GM19043 (cell line): Measurements from ENCODE around the gene NAT8L.

Experiments
- ATAC-seq: cut with Tn5 transposase; IDR thresholded peaks from one replicate; pipeline ENCODE4 v1.9.1; 2021; ENCODE audit warnings: low read depth; ENCODE audit not compliant: unreplicated experiment

NAT8L gene

DNA sequence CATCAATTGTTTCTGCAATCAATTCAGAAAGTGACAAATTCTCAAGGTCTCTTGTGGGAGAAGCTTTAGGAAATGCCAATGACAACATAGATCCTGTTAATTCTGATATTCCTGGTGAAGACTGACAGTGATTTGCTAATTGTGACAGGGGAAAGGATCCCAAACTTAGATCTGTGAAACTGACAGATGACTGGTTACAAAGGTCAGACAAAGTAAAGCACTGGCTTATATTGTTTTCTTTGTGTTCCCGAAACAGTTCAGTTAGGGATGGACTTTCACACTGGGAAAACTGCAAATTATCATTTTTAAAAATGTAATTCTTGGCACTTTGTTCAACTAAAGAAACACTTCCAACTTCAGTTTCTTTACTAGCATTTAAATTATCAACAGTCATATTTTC, 30.1 kb downstream of the NAT8L start:
- no peak for ATAC-seq

DNA sequence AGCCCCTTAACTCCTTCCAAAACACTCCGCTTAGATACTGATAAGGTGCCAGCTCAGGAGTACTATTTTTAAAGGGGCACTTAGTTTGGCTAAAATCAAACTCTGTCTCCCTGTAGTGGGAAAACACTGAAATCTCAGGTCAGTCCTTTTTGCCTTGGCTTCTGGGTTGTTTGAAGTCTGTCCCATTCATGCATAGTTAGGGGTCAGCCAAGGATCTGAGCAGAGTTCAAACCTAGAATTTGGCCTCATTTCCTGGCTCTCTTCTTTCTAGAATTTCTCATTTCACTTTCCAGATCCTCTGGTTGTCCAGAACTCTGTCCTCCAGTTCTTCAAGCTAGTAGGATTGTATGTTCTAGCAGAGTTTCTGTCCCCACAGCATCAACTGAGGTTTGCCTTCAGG, 31.5 kb downstream of the NAT8L start:
- ATAC-seq: no peak

DNA sequence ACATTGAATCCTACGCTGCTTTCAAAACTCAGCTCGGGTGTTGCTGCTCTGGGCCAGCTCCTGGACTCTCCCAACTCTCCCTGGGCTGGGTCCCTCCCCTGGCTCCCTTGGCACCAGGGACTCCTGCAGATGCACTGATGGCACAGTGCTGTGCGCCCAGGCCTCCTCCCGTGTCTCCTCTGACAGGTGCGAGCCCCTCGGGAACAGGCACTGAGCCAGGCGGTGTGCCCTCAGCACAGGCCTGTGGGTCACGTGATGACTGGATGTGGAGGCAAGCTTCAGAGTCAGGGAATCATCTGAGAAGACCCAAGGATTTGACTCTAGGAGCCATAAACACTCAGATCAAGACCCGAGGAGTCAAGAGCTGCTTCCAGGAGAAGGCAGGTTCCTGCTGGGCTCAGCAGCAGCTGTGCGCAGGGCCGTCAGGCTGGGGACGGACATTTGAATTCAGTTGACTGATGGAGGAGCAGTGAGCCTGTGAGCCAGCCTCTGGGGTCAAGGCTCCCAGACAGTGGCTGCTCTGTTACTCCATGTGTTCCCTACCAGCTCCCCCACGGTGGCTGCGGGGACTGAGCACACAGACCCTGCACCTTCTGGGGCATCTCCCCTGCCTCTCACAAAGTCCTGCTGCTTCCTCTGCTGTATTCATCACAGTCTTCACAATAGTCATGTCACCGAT, 33.0 kb downstream of the NAT8L start:
- no peak for ATAC-seq

DNA sequence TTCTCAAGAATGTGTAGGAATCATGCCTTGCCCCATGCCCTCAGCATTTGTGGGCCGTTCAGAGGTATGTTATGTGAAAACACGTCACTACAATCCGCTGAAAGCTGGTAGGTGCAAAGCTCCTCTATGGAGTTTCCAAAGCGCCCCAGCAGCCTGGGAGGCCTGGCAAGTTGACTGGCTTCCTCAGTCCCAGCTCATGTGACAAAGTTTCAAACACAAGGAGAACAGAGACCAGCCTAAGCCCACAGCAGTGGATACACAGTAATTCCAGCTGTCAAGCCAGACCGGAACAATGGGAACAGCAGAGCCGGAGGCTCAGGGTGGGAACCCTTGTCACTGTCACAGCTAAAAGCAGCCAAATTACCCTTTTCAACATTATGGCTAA, 33.5 kb downstream of the NAT8L start:
- no peak for ATAC-seq

DNA sequence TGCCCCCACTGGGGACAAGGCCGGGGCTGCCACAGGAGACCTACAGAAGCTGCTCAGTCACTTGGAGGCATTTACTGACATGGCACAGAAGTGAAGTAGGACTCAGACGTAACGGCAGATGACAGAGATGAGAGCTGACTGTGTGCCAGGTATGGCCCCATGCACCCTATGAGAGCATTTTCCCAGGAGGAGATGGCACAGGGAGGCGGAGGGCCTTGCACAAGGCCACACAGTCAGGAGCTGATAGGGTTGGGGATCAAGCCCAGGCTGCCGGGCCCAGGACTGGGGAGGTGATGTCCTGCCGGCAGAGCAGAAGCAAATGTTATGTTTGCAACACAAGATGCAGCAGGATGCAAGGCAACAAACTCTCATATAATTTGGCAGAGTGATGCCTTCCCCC, 34.1 kb downstream of the NAT8L start:
- no peak for ATAC-seq

DNA sequence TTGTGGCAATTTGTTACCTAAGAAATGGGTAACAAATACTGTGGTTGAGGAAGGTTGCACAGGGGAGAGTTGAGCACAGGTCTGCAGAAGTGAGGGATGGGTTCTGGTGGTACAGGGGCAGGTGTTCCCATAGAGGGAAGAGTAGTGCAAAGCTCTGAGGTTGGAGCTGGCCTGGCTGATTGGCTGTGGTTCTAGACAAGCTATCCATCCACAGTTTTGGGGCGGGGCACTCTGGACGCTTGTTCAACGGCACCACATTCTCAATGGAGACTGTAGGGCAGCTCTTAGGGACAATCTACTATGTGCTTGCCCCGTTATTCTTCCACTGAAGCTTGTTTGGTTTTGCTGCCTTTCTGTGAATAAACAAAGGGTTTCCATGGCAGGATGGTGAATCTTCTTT, 35.4 kb downstream of the NAT8L start:
- no peak for ATAC-seq

DNA sequence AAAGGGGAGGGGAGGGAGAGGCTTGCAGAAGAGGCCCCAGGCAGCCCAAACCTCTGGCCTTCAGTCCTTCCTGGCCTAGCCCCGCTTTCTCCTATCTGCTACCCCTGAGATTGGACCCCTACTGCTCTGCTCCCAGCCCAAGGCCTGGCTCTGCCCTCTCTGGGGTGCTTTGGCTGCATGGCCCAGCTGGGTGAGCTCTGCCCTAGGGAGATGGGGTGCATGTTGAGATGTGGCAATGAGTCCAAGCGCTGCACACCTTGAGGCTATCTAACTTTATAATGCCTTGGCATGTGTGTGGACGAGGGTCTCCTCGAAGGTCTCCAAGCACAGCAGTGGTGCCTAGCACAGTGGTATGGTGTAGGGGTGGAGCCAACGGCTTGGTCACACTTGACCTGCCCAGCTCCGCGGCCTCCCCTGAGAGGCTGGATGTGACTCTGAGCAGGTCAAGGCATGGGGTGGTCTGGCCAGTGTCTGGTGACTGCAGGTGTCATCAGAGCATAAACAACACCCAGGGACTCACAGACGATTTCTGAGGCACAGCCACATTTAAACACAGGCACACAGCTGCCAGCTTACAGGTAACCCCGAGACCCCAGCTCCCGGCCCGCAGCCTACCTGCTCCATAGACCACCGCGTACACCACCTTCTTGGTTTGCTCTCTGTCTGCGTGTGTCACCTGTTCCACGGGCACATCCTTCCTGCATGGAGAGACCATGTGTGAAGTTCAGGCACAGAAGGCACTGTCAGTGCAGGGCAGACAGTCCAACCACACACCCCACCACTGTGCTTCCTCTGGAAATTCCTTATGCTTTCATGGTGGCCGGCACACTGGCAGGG, 36.3 kb downstream of the NAT8L start:
- ATAC-seq: no peak

DNA sequence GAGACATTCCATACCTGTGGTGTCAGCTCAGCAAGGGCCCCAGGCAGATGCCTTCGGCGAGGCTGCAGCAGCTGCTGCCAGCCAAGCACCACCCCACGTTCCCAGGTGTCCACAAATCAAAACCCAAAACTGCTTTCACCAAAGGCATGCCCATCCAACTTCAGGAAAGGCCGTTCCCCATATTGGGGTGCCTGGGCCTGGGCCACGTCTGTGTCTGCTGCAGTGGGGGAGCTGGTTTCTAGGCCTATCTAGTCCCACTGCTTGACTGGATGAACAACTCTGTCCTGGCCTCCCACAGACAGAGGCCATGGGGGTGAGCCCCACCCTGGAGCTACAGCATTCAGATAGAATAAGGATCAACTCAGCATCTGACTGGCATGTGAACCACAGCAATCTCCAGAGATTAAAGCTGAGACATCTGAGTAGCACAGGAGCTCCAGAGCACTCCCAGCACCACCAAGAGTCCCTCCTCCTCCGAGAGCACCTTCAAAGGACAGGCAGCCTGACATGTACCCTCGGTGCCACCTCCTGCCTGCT, 37.0 kb downstream of the NAT8L start:
- ATAC-seq: no peak

DNA sequence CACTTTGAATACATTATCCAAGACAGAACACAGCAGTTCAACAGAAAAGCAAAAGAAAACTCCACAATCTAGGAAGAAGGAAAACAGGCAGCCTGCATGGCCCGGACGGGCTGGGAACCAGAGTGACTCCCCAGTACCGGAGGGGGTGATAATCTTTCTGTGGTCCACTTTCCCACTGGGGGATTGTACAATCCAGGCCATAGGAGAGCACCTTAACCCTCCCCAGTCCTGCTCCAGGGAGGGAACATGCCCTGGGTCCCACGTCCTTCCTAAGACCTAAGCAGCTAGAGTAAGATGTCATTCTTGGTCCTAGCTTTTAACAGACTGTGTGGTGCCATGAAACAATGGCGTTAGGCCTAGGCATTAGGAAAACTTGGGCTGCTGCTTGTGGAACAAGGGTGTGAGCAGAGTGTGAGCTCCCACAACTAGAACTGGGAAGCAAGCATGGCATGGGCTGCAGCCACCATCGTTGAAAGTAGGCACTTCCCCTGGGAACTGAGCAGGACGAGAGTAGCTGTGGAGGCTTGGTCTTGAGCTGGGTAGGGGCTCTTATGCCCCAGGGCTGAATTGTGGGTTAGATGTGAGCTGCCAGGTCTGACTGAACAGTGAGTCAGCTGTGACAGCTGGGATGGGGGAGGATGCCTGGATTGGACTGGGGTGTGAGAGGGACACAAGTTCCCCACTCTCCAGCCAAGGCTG, 42.4 kb downstream of the NAT8L start:
- no peak for ATAC-seq

DNA sequence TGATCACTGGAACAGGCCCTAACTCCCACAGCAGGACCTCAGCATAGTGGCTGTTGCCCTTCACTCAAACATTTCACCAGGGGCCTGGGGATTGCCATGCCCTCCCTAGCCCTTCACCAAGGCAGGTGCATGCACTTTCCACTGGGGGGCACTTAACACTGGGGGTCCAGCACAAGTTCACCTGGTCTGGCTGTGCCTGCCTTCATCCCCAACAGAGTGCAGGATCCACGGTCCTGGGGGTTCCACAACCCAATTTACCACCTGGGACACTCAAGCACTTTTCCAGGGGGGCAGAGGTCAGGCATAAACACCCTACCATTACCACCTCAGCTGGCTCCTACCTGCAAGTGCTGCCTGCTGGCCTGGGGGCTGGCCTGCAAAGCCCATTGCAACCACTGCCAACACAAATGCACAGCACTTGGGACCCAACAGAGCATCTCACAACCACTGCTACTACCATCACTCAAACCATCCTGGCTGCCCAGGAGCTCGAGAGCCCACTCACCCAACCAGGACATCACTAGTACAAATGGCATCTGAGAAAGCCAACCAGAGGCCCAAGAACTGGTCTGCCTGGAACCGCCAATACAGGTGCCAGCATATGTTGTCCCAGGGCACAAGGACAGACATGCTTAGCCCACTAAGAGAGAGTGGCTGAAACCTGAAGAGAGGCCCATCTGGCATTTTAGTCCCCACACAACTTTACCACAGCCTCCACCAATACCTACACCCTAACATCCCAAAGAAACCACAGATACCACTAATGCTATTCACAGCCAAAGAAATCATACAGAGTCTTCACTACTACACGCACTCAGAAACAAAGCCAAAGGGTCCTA, 43.1 kb downstream of the NAT8L start:
- ATAC-seq: no peak

DNA sequence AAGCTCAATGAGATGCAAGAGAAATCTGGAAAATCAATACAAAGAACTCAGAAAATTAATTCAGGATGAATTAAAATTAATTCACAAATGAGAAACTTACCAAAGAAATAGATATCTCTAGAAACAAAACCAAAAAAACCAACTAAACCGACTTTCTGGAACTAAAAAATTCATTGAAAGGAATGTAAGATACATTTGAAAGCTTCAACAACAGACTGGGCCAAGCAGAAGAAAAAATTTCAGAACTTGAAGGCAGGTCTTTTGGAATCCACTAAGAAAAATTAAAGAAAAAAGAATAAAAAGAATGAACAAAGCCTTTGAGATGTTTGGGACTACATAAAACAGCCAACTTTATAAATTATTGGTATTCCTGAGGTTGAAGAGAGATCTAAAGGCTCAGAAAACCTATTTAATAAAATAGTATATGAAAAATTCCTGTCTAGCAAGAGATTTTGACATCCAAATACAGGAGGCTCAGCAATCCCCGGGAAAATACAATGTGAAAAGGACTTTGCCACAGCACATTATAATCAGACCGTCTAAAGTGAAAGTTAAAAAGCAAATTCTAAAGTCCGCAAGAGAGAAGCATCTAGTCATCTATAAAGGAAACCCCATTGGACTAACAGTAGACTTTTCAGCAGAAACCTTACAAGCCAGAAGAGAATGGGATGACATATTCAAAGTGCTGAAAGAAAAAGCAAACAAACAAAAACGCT, 44.2 kb downstream of the NAT8L start:
- ATAC-seq: no peak

DNA sequence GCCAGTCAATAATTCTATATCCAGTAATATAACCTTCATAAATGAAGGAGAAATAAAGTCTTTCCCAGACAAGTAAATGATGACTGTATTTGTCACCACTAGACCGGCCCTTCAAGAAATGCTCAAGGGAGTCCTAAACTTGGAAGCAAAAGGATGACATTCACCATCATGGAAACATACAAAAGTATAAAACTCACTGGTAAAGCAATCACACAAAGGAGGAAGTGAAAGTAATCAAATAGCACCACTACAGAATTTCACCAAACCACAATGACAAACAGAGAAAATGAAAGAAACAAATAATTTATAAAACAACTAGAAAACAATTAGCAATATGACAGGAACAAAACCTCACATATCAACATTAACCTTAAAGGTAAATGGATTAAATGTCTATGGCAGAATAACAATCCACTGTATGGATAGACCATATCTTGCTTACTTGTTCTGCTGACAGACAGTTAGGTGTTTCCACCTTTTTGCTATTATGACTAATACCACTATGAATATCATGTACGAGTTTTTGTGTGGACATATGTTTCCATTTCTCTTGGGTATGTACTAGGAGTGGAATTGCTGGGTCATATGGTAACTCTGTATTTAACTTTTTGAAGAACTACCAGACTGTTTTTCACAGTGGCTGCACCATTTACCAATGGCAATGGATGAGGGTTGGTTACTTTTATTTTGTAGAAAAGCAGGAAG, 44.9 kb downstream of the NAT8L start:
- ATAC-seq: no peak

DNA sequence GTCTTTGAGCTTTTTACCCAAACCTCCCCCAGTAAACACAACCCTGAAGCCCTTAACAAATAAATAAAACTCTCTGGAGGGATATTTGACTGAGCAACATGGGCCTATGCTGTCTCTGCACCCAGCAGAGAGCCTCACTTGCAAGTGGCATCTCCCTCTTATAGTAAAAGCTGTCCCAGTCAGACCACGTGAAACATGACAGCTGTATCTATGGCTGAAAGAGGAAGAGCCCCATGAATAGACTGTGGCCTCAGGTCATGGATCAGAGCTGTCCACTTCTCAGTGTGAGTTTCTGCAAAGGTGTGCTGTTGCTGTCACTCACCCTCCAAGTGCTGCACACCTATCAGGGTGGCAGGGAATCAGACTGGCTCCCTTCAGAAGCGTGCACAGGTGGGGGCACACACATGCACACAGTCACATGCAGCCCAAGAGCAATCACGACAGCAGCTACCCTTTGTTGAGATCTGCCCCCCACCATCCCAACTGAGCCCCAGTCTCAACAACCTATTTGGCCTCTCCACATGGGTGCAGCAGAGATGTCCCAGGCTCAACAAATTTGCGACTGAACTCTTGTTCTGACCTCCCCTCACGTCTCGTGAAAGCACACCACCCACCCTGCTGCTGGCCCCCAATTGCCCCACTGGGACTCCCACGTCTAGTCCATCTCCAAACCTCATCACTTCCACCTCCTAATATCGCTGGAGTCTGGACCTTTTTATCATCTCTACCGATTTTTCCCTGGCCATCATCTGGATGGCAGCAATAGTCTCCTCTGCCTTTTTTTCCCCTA, 45.6 kb downstream of the NAT8L start:
- no peak for ATAC-seq

DNA sequence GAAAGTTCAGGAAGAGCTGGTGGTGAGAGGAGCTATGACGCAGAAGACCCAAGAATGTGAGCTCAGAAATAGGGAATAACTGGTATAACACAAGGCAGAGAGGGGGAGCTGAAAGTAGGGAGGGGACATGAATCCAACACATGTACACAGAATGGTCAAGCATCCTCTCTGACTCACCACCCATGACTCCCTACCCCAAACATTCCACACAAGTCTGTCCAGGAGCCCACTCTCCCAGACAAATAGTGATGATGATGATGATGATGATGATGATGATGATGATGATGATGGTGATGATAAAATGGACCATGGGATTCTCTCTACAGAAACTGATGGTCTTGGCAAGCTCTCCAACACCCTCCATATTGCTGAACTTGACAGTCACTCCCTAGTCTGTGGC, 46.4 kb downstream of the NAT8L start:
- ATAC-seq: no peak

DNA sequence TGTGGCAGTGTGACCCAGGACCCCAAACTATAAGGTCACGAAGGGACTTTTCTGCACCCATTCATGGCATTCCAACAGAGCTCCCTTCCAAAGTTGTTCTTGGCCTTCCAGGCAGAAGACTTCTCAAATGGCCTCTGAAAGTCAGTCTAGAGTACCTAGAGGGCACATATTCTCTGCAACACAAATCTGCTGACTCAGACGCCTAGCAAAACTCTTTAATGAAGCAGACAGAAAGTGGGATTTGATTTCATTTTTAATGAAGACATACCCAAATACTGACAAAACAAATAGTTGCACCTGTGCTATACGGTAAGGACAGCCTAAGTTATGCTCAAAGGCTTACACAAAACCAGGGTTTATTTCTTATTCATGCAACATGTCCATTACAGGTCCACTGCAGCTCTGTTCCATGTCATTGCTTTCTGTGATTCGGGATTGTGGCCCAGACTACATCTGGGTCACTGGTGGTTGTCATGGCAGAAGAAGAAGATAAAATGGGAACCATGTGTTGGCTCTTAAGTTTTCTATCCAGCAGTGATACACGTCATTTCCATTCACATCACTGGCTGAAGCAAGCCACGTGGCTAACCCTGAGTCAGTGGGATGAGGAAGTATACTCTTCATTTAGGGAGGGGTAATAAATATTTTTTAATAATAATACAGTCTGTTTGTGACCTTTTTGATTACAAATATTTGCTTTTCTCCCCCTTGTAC, 57.7 kb downstream of the NAT8L start:
- no peak for ATAC-seq
